ENCODE measurements around the gene KCNA2.

GRCh38 chr1:110547017-110547416 is 59.1 kb downstream of the KCNA2 start:
- TF ChIP-seq POLR2AphosphoS5 (IDR thresholded peaks at IDR 0.05; ENCODE audit: borderline replicate concordance, low read depth, low read length) = no peak
- TF ChIP-seq EZH2 (IDR thresholded peaks at IDR 0.05) = no peak
